ENCODE data around the gene ATP4B.

The ATP4B gene

DNA sequence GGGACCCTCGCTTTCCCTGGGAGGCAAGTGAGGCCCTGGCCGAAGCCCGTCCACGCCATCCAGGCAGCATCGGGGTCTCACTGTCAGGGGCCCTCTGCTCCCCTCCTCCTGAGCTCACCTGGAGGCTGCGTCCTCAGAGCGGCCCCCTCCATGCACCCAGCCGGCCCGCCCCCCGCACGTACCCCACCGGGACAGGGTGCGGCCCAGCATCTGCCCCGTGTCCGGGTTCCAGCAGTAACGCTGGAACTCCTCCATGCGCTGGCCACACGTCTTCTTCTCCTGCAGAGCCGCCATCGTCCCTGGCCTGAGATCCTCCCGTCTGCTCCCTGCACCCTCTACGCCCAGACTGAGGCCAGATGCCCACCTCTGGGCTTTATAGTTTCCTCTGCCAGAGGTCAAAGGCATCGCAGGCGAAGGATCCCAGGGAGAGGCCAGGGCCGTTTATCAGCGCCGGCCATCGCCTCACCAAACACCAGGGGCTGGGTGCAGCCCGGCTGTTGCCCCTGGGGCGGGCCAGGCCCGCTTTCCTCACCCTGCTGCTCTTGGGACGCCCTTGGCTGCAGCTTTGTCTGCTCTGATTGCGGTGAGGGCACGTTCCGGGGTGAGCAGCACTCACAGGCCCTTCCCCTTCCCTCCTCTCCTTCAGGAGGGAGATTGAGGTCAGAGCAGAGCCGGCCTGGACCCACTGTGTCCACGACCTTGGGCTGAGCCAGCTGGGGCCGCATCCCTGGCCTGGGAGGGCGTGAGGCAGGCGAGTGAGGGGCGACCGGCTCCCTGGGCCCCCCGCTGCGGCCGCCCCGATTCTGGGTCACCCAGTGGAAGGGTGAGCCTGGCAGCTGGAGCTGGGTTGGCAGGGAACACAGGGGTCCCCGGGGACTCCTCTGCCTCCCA is at the start of gene ATP4B:
ATP4B (minus strand) TSS at position 348 of the 891 bp plus-strand sequence; CDS start at position 294, 54 bp downstream.
- H3K4me3 ChIP-seq (replicated peaks; ENCODE audit: low read depth, low read length), result no peak within 1 kb of the TSS
- TF ChIP-seq, protein P1, sequence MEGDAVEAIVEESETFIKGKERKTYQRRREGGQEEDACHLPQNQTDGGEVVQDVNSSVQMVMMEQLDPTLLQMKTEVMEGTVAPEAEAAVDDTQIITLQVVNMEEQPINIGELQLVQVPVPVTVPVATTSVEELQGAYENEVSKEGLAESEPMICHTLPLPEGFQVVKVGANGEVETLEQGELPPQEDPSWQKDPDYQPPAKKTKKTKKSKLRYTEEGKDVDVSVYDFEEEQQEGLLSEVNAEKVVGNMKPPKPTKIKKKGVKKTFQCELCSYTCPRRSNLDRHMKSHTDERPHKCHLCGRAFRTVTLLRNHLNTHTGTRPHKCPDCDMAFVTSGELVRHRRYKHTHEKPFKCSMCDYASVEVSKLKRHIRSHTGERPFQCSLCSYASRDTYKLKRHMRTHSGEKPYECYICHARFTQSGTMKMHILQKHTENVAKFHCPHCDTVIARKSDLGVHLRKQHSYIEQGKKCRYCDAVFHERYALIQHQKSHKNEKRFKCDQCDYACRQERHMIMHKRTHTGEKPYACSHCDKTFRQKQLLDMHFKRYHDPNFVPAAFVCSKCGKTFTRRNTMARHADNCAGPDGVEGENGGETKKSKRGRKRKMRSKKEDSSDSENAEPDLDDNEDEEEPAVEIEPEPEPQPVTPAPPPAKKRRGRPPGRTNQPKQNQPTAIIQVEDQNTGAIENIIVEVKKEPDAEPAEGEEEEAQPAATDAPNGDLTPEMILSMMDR (IDR thresholded peaks at IDR 0.05; ENCODE audit: low read length, missing control alignments), result no peak
- DNase-seq (ENCODE audit: low read depth), result no peak

DNA sequence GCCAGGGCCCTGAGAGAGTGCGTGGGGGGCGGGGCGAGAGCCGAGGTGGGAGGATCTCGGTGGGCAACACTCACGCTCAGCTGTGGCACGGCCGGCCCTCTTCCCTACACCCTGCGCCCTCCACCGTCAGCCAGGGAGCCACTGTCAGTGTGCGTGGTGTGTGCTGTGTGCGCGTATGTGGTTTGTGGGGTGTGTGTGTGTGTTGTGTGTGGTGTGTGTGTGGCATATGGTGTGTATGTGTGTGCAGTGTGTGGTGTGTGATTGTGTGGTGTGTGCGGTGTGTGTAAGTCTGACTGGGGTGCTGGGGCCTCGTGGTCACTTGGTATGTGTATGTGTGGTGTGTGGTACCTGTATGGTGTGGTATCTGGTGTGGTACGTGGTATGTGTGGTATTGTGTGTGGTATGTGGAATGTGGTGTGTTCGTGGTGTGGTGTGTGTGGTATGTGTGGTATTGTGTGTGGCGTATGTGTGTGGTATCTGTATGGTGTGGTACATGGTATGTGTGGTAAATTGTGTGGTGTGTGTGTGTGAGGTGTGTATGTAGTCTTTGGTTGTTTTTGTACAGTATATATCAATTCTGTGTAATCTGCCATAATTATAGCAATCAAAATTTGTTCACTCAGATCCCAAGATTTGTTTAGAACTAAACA is 14.1 kb upstream of the ATP4B start:
- DNase-seq (ENCODE audit: low read depth), result no peak
- H3K4me3 ChIP-seq (replicated peaks; ENCODE audit: low read depth, low read length), result no peak overlapping the region
- TF ChIP-seq, protein P1 (IDR thresholded peaks at IDR 0.05; ENCODE audit: low read length, missing control alignments), result no peak

DNA sequence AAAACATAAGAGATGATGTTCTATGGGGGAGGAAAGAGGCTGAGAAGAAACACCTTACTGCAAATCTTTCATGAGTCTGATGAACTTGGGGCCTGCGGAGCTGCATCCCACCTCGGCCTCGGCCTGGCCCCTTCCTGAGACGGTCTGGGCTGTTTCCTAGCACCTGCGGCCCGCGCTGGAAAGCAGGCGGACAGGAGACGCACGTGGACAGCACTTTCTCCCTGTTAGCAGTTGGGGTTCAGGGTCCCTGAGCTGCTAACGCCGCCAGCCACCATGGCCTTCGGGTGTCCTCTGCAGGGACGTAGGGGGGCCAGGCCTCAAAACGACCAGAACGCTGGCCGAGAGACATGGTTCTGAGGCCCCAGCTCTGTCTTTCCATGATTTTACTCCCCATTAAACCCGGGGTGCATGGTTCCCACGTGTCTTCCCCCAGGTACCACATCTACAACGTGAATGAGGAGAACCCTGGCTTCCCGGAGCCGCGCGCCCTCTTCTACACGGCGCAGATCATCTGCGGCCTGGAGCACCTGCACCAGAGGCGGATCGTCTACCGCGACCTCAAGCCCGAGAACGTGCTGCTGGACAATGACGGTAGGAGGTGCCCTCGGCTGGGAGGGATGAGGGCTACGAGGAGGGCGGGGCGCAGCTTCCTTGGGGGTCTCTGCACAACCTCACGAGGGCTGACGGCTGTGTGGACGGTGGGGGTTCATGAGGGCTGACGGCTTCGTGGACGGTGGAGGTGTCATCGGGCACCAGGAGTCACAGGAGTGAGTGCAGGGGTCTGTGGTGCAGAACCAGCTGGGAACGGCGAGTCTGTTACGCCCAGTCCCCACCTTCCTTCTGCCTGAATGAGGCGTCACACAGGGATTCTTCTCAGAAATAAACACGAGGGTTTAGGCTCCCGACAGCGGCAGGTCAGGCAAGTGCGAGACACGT is 13.3 kb upstream of the ATP4B start:
- DNase-seq (ENCODE audit: low read depth), result no peak
- no peak overlapping the region for H3K4me3 ChIP-seq (replicated peaks; ENCODE audit: low read depth, low read length)
- TF ChIP-seq, protein P1 (IDR thresholded peaks at IDR 0.05; ENCODE audit: low read length, missing control alignments), result no peak

DNA sequence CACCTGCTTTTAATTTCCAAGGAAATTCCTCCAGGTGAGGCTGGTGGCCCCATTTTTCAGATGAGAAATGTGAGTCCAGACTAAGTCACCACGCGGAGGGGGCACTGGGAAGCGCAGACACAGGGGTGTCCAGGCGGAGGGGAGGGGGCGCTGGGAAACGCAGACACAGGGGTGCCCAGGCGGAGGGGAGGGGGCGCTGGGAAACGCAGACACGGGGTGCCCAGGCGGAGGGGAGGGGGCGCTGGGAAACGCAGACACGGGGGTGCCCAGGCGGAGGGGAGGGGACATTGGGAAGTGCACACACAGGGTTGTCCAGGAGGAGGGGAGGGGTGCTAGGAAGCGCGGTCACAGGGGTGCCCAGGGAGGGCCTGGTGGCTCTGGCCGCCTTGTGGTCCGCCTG is 12.5 kb upstream of the ATP4B start:
- H3K4me3 ChIP-seq (replicated peaks; ENCODE audit: low read depth, low read length), result no peak overlapping the region
- no peak for DNase-seq (ENCODE audit: low read depth)
- TF ChIP-seq, protein P1 (IDR thresholded peaks at IDR 0.05; ENCODE audit: low read length, missing control alignments), result no peak

DNA sequence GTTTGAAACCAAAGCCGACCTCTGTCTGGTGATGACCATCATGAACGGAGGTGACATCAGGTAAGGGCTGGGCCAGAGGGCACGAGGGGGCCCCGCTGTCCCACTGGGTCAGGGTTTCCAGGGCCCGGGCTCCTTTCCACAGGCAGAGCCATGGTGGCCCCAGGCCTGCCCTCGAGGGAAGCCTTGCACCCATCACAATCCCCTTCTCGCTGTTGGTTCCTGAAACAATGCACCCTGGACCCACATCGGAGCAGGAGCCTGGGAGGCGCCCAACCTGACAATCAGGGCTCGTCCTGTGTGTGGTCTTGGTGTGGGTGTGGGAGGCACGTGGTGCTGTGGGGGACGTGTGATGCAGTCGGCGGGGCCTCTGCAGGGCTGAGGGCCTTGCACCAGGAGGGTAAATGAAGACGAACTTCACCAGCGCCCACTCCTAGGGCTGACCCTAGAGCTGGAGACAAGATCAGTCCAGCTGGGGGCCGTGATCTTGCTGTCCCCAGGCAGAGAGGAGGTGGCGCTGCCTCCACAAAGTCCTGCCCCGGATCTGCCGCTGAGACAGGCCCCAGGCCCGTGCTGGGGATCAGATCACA is 11.8 kb upstream of the ATP4B start:
- TF ChIP-seq, protein P1 (IDR thresholded peaks at IDR 0.05; ENCODE audit: low read length, missing control alignments), result no peak
- DNase-seq (ENCODE audit: low read depth), result no peak
- H3K4me3 ChIP-seq (replicated peaks; ENCODE audit: low read depth, low read length), result no peak overlapping the region

DNA sequence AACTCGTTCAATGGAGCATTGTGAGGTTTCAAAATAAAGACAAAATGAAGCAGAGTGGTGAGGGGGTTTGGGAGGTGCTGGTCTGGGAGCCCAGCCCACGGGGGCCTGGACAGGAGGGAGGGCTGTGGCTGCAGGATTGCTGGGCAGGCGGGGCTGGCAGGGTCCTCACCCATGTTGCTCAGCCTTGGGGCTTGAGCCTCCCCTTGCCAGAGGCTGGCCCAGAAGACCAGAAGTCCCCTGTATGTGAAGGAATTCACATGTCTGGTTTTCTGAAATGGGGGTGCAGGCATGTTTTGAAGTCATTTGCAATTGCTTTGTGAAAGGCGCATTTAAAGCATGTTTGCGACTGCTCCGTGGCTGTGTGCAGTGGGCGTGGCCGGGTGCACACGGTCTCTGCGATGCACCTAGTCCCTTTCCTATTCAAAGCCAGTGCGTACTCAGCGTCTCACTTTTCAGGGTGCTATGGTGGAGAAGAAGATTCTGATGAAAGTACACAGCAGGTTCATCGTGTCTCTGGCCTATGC is 11.3 kb upstream of the ATP4B start:
- no peak for DNase-seq (ENCODE audit: low read depth)
- no peak overlapping the region for H3K4me3 ChIP-seq (replicated peaks; ENCODE audit: low read depth, low read length)
- TF ChIP-seq, protein P1 (IDR thresholded peaks at IDR 0.05; ENCODE audit: low read length, missing control alignments), result no peak

Data from fibroblast of pulmonary artery (primary cell).